ENCODE results near the gene RELT.

RELT gene

DNA sequence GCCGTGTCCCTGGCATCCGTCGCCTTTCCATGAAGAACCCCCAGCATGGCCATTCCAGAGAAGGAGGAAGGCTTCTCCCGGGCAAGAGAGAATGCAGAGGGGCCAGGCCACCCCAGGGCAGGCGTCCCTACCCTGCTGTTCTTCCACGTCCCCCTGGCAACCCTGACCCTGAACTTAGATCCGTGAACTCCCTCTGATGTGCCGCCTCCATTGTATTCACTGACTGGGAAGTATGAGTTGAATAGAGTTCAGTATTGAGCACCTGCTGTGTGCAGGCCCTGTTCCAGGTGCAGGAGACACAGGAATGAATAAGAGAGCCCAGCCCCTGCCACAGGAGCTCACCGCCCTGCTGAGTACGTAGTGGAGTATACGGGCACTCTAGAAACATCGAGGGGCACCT is 29.1 kb upstream of the RELT start:
- no peak overlapping the region for H3K4me3 ChIP-seq (ENCODE audit: low read depth in 1 of 5, low read length in 5 of 5)
- H3K4me1 ChIP-seq (ENCODE audit: control insufficient read depth in 5 of 5, insufficient read depth in 5 of 5, low read length in 5 of 5), result peaks cover 2 to 23% (median 16%) of the 10 kb centered on the region in 5 donors
- H3K9me3 ChIP-seq (ENCODE audit: control insufficient read depth in 5 of 5, low read length in 5 of 5), result no peaks in the 10 kb centered on the region
- H3K36me3 ChIP-seq (ENCODE audit: control insufficient read depth in 5 of 5, insufficient read depth in 5 of 5, low read length in 5 of 5), result peaks cover 0 to 28% (median 14%) of the 10 kb centered on the region in 5 donors
- H3K27ac ChIP-seq (ENCODE audit: low read depth, low read length), result no peak overlapping the region
- H3K27me3 ChIP-seq (ENCODE audit: control insufficient read depth in 5 of 5, insufficient read depth in 4 of 5, low read length in 5 of 5), result no peaks in the 10 kb centered on the region
- no peak overlapping the region for H3K9ac ChIP-seq (ENCODE audit: low read length in 5 of 5)

DNA sequence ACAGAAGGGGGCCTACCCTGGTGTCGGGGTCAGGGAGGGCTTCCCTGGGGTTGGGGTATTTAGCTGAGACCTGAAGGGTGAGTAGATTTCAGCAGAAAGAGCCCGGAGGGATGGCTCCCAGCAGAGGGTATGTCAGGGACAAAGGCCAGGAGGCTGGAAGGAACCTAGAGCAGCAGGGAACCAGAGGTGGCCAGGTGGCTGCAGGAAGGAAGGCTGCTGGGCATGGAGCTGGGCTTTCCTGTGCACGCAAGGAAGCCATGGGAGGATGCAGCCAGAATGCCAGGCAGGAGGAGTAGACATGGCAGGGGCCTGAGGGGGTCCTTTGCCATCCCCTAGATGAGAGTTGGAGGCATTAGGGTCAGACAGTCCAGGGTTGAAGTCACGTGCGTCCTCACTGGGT is 27.4 kb upstream of the RELT start:
- H3K36me3 ChIP-seq (ENCODE audit: control insufficient read depth in 5 of 5, insufficient read depth in 5 of 5, low read length in 5 of 5), result peaks cover 0 to 40% (median 23%) of the 10 kb centered on the region in 5 donors
- no peaks in the 10 kb centered on the region for H3K27me3 ChIP-seq (ENCODE audit: control insufficient read depth in 5 of 5, insufficient read depth in 4 of 5, low read length in 5 of 5)
- no peaks in the 10 kb centered on the region for H3K9me3 ChIP-seq (ENCODE audit: control insufficient read depth in 5 of 5, low read length in 5 of 5)
- H3K27ac ChIP-seq (ENCODE audit: low read depth, low read length), result no peak overlapping the region
- no peak overlapping the region for H3K9ac ChIP-seq (ENCODE audit: low read length in 5 of 5)
- peaks cover 0 to 11% (median 3%) of the 10 kb centered on the region in 5 donors for H3K4me1 ChIP-seq (ENCODE audit: control insufficient read depth in 5 of 5, insufficient read depth in 5 of 5, low read length in 5 of 5)
- H3K4me3 ChIP-seq (ENCODE audit: low read depth in 1 of 5, low read length in 5 of 5), result no peak overlapping the region

DNA sequence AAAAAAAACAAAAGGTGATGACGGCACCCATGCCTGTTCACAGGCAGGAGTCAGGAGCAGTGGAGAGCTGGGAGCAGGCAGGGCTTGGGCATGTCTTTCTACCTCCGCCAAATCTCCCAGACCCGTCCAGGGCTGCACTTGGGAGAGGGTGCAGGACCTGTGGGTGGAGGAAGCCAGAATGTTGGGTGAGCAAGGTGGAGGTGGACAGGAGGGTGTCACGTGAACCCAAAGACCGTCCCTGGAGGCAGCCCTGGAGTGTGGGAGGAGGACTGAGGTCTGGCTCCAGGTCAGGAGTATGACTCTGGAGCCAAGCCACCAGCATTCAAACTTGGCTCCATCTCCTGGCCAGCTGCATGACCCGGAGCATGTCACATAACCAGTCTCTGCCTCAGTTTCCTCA is 26.6 kb upstream of the RELT start:
- no peak overlapping the region for H3K27ac ChIP-seq (ENCODE audit: low read depth, low read length)
- H3K36me3 ChIP-seq (ENCODE audit: control insufficient read depth in 5 of 5, insufficient read depth in 5 of 5, low read length in 5 of 5), result peaks cover 0 to 40% (median 23%) of the 10 kb centered on the region in 5 donors
- no peaks in the 10 kb centered on the region for H3K9me3 ChIP-seq (ENCODE audit: control insufficient read depth in 5 of 5, low read length in 5 of 5)
- no peak overlapping the region for H3K9ac ChIP-seq (ENCODE audit: low read length in 5 of 5)
- no peak overlapping the region for H3K4me3 ChIP-seq (ENCODE audit: low read depth in 1 of 5, low read length in 5 of 5)
- H3K4me1 ChIP-seq (ENCODE audit: control insufficient read depth in 5 of 5, insufficient read depth in 5 of 5, low read length in 5 of 5), result peaks cover 0 to 5% (median 3%) of the 10 kb centered on the region in 5 donors
- H3K27me3 ChIP-seq (ENCODE audit: control insufficient read depth in 5 of 5, insufficient read depth in 4 of 5, low read length in 5 of 5), result no peaks in the 10 kb centered on the region

DNA sequence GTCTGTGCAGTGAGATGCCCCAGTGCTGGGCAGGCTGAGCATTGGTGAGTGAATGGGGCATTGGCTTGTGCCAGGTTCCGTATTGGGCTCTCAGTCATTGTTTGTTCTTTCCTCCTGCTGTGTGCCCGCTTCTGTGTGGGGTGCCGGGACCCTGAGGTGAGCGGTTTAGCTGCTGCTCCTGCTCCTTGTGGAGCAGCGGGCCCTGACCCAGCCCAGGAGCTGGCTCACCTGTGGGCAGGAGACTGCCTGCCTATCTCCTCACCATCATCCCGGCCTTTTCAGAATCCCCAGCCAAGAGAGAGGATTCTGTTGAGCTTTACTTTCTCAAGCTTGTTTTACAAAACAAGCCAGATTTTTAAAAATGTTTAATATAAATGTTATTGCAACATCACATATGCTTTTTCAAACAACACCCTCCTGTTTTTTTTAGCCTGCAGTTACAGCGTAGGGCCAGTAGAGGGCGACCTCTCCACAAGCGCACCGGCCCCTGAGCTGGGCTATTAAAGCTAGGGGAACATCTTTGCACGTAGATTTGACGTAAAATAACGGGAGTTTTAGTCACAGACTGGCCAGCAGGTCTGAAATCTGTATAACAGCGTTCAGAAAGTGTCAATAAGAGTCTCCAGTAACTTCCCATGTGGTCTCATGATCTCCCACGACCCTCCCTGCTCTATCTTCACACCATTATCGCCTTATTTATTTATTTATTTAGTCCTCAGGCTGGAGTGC is 25.1 kb upstream of the RELT start:
- Histone ChIP-seq H3K9me3 (ENCODE audit: control insufficient read depth in 5 of 5, low read length in 5 of 5) (no peaks in the 10 kb centered on the region), H3K4me1 (ENCODE audit: control insufficient read depth in 5 of 5, insufficient read depth in 5 of 5, low read length in 5 of 5) (peaks cover 0 to 5% (median 0%) of the 10 kb centered on the region in 5 donors), H3K27me3 (ENCODE audit: control insufficient read depth in 5 of 5, insufficient read depth in 4 of 5, low read length in 5 of 5) (no peaks in the 10 kb centered on the region), H3K36me3 (ENCODE audit: control insufficient read depth in 5 of 5, insufficient read depth in 5 of 5, low read length in 5 of 5) (peaks cover 0 to 53% (median 34%) of the 10 kb centered on the region in 5 donors), H3K27ac (ENCODE audit: low read depth, low read length) (no peak overlapping the region), H3K9ac (ENCODE audit: low read length in 5 of 5) (no peak overlapping the region), H3K4me3 (ENCODE audit: low read depth in 1 of 5, low read length in 5 of 5) (no peak overlapping the region)

DNA sequence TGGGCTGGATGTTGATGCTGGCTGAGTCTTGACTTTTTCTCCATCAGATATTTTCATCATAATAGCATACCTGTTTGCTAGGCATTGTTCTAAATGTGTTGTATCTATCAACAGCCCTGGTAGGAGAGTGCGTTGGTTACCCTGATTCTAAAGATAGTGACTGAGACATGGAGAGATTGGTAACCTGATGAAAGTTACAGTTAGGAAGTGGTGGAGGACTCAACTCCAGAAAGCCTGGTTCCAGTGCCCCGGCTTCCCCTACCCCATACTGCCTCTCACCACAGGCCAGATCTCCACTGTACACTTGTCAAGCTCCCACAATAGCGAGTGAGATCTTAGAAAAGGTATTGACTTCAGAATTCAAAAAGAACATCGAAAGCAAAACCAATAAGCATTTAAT is 22.8 kb upstream of the RELT start:
- Histone ChIP-seq H3K4me3 (ENCODE audit: low read depth in 1 of 5, low read length in 5 of 5) (no peak overlapping the region), H3K9me3 (ENCODE audit: control insufficient read depth in 5 of 5, low read length in 5 of 5) (no peaks in the 10 kb centered on the region), H3K27me3 (ENCODE audit: control insufficient read depth in 5 of 5, insufficient read depth in 4 of 5, low read length in 5 of 5) (no peaks in the 10 kb centered on the region), H3K4me1 (ENCODE audit: control insufficient read depth in 5 of 5, insufficient read depth in 5 of 5, low read length in 5 of 5) (peaks cover 0 to 5% (median 0%) of the 10 kb centered on the region in 5 donors), H3K27ac (ENCODE audit: low read depth, low read length) (no peak overlapping the region), H3K36me3 (ENCODE audit: control insufficient read depth in 5 of 5, insufficient read depth in 5 of 5, low read length in 5 of 5) (peaks cover 0 to 51% (median 35%) of the 10 kb centered on the region in 5 donors), H3K9ac (ENCODE audit: low read length in 5 of 5) (no peak overlapping the region)

DNA sequence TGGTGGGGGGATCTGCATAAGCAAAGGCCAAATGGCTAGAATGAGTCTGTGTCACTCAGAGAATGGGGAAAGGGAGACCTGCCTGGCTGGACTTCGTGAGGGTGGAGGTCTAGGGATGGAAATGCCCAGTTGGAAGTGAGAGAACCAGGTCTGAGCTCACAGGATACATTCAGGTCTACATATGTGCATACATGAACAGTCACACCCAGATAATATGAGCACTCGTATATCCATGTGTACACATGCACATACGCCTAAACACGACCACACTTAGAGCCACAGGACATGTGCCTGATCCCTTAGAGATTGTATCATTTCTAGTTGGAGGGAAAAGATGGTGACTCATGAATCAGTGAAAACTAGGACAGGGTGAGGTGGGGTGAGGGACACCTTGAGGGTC is 21.1 kb upstream of the RELT start:
- H3K4me1 ChIP-seq (ENCODE audit: control insufficient read depth in 5 of 5, insufficient read depth in 5 of 5, low read length in 5 of 5), result peaks cover 0 to 19% (median 16%) of the 10 kb centered on the region in 5 donors
- no peak overlapping the region for H3K27ac ChIP-seq (ENCODE audit: low read depth, low read length)
- H3K9ac ChIP-seq (ENCODE audit: low read length in 5 of 5), result no peak overlapping the region
- H3K4me3 ChIP-seq (ENCODE audit: low read depth in 1 of 5, low read length in 5 of 5), result no peak overlapping the region
- peaks cover 0 to 48% (median 38%) of the 10 kb centered on the region in 5 donors for H3K36me3 ChIP-seq (ENCODE audit: control insufficient read depth in 5 of 5, insufficient read depth in 5 of 5, low read length in 5 of 5)
- H3K9me3 ChIP-seq (ENCODE audit: control insufficient read depth in 5 of 5, low read length in 5 of 5), result no peaks in the 10 kb centered on the region
- H3K27me3 ChIP-seq (ENCODE audit: control insufficient read depth in 5 of 5, insufficient read depth in 4 of 5, low read length in 5 of 5), result no peaks in the 10 kb centered on the region

DNA sequence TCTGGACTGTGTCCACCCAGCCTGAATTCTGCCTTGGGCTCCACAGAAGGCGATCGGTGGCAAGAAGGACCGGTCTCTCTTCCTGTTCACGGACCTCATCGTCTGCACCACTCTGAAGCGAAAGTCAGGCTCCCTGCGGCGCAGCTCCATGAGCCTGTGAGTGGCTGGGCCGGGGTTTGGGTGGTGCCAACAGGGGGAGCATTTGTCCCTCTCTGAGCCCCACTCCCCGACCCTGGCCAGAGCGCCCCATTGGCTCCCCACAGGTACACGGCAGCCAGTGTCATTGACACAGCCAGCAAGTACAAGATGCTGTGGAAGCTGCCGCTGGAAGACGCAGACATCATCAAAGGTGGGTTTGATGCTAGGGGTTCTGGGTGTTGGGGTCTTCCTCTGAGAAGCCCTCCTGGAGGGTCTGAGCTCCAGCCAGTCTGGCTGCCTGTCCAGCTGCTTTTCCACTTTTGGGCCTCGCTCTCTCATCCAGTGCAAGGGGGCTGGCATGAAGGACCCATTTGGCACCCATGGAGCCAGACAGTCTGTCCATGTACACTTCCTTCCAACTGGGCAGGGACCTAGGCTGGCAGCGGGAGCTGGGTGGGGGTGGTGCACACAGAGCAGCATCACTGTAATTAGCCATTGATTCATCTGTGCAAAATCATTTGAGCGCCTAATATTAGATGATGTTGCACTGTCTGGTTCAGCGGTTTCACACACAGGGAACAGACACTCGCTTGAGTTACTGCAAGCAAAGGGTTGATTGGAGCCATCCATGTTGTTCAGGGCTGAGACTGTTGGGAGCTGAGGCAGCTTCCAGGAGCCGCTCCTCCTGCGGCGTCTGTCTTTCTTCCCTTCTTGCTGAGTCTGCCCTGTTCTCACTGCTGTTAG is 19.0 kb upstream of the RELT start:
- peaks cover 0 to 69% (median 53%) of the 10 kb centered on the region in 5 donors for H3K36me3 ChIP-seq (ENCODE audit: control insufficient read depth in 5 of 5, insufficient read depth in 5 of 5, low read length in 5 of 5)
- H3K4me3 ChIP-seq (ENCODE audit: low read depth in 1 of 5, low read length in 5 of 5), result no peak overlapping the region
- no peak overlapping the region for H3K27ac ChIP-seq (ENCODE audit: low read depth, low read length)
- no peak overlapping the region for H3K9ac ChIP-seq (ENCODE audit: low read length in 5 of 5)
- H3K4me1 ChIP-seq (ENCODE audit: control insufficient read depth in 5 of 5, insufficient read depth in 5 of 5, low read length in 5 of 5), result peaks cover 0 to 18% (median 17%) of the 10 kb centered on the region in 5 donors
- no peaks in the 10 kb centered on the region for H3K27me3 ChIP-seq (ENCODE audit: control insufficient read depth in 5 of 5, insufficient read depth in 4 of 5, low read length in 5 of 5)
- H3K9me3 ChIP-seq (ENCODE audit: control insufficient read depth in 5 of 5, low read length in 5 of 5), result no peaks in the 10 kb centered on the region

DNA sequence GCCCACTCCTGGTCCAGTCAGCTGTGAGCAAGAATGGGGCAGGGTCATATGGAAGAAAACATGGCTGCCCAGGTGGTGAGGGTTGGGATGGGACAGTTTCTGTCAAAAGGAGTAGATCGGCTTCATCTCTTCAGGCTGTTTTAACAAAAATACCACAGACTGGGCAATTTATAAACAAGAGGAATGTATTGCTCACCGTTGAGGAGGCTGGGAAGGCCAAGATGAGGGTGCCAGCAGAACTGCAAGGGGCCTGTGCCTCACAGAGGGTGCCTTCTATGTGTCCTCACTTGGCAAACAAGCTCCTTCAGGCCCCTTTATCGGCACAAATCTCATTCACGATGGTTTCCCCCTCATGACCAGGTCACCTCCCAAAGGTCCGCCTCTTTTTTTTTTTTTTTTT is 18.1 kb upstream of the RELT start:
- H3K9me3 ChIP-seq (ENCODE audit: control insufficient read depth in 5 of 5, low read length in 5 of 5), result no peaks in the 10 kb centered on the region
- H3K4me3 ChIP-seq (ENCODE audit: low read depth in 1 of 5, low read length in 5 of 5), result no peak overlapping the region
- peaks cover 0 to 18% (median 17%) of the 10 kb centered on the region in 5 donors for H3K4me1 ChIP-seq (ENCODE audit: control insufficient read depth in 5 of 5, insufficient read depth in 5 of 5, low read length in 5 of 5)
- H3K27me3 ChIP-seq (ENCODE audit: control insufficient read depth in 5 of 5, insufficient read depth in 4 of 5, low read length in 5 of 5), result no peaks in the 10 kb centered on the region
- H3K9ac ChIP-seq (ENCODE audit: low read length in 5 of 5), result no peak overlapping the region
- H3K36me3 ChIP-seq (ENCODE audit: control insufficient read depth in 5 of 5, insufficient read depth in 5 of 5, low read length in 5 of 5), result peaks cover 0 to 70% (median 56%) of the 10 kb centered on the region in 5 donors
- no peak overlapping the region for H3K27ac ChIP-seq (ENCODE audit: low read depth, low read length)

DNA sequence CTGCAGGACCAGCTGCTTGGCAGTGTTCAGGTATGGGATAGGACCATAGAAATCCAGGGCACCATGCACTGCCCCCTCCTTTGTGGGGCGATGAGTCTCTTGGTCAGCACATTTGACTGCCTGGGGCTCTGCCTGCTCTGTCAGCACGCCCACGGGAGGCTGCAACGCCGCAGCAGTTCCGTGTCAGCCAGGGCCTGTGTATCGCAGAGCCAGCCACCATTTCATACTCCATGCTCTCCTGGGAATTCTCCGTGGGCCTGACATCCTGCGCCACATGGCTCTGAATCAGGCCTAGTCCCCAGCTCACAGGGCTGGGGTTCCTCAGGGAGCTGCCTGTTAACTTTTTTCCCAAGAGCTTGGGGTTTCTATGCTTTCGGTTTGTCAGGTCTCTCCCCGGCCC is 16.9 kb upstream of the RELT start:
- Histone ChIP-seq H3K9me3 (ENCODE audit: control insufficient read depth in 5 of 5, low read length in 5 of 5) (no peaks in the 10 kb centered on the region), H3K27ac (ENCODE audit: low read depth, low read length) (peak overlapping the region; percentile 65), H3K36me3 (ENCODE audit: control insufficient read depth in 5 of 5, insufficient read depth in 5 of 5, low read length in 5 of 5) (peaks cover 0 to 78% (median 64%) of the 10 kb centered on the region in 5 donors), H3K4me1 (ENCODE audit: control insufficient read depth in 5 of 5, insufficient read depth in 5 of 5, low read length in 5 of 5) (peaks cover 0 to 18% (median 17%) of the 10 kb centered on the region in 5 donors), H3K4me3 (ENCODE audit: low read depth in 1 of 5, low read length in 5 of 5) (peak overlapping the region in 2 of 5 donors; percentile 13 to 15), H3K27me3 (ENCODE audit: control insufficient read depth in 5 of 5, insufficient read depth in 4 of 5, low read length in 5 of 5) (no peaks in the 10 kb centered on the region), H3K9ac (ENCODE audit: low read length in 5 of 5) (peak overlapping the region in 1 of 5 donors; percentile 57)
